ENCODE data around the gene DOCK2. TPM values are rescaled to one million over a fixed set of nuclear protein-coding genes. Genes with fewer than 3 reads are reported as not detected.

Gene DOCK2
- total and polyA plus RNA-seq, 2 donors (not counting 1 experiment from before 2014, with no cell fraction given): 112 to 330 TPM

- DNase-seq (no peak), ATAC-seq (ENCODE audit: low read depth) (no peak)
- no peak overlapping the region for H3K4me3 Mint-ChIP-seq
- WGBS (ENCODE audit: insufficient coverage): 100% methylated on average over 1 of the region's 2 CpGs
- H3K27ac Mint-ChIP-seq: no peak overlapping the region
- peaks cover 10% of the 10 kb centered on the region for H3K4me1 Mint-ChIP-seq
- no peaks in the 10 kb centered on the region for H3K9me3 Mint-ChIP-seq (ENCODE audit: insufficient read depth)
- no peaks in the 10 kb centered on the region for H3K27me3 ChIP-seq (replicated peaks in 1 of 4; ENCODE audit: control extremely low read depth in 1 of 4, control insufficient read depth in 3 of 4, insufficient read depth in 4 of 4, low read length in 3 of 4)
- H3K4me2 ChIP-seq (replicated peaks; ENCODE audit: low read depth, low read length, poor library complexity, severe bottlenecking): no peak overlapping the region
- intact Hi-C loops (cut with micrococcal nuclease): no loop called here
- H4K20me1 ChIP-seq (ENCODE audit: control insufficient read depth, insufficient read depth, low read length, poor library complexity, severe bottlenecking): peaks cover 45% of the 10 kb centered on the region
- peaks cover 0 to 30% of the 10 kb centered on the region in 2 experiments for H3K36me3 ChIP-seq (replicated peaks in 1 of 2; ENCODE audit: control extremely low read depth in 1 of 2, control insufficient read depth in 1 of 2, extremely low read depth in 1 of 2, insufficient read depth in 2 of 2, low read length in 1 of 2)
- no peak overlapping the region for H3K4me3 ChIP-seq (ENCODE audit: control extremely low read depth in 1 of 5, extremely low read depth in 1 of 5, insufficient read depth in 1 of 5, low read depth in 2 of 5, low read length in 4 of 5)
- ChIA-PET POLR2A (no interaction called here), CTCF (no interaction called here)
- no peaks in the 10 kb centered on the region for H3K4me1 ChIP-seq (ENCODE audit: control insufficient read depth in 2 of 2, insufficient read depth in 2 of 2, low read length in 2 of 2)
- H3K27ac ChIP-seq (ENCODE audit: low read length in 2 of 2): no peak overlapping the region
- TF ChIP-seq EZH2 (IDR thresholded peaks at IDR 0.05; ENCODE audit: borderline replicate concordance, insufficient read depth, low read depth, low read length, poor library complexity, severe bottlenecking) (no peak), CTCF (IDR thresholded peaks at IDR 0.05) (no peak)
- peaks cover 17% of the 10 kb centered on the region for H3K79me2 ChIP-seq (ENCODE audit: control insufficient read depth, insufficient read depth, low read length)
- H3K27me3 Mint-ChIP-seq: no peaks in the 10 kb centered on the region
- H3K9me3 ChIP-seq (ENCODE audit: control extremely low read depth in 1 of 3, control insufficient read depth in 2 of 3, insufficient read depth in 1 of 3, low read length in 2 of 3): no peaks in the 10 kb centered on the region
- H2AFZ ChIP-seq (ENCODE audit: insufficient read depth, low read depth, low read length, poor library complexity, severe bottlenecking): no peak overlapping the region
- no peak overlapping the region for H3K9ac ChIP-seq (ENCODE audit: low read length)
These were observed 224.9 kb downstream of the DOCK2 start for GRCh38 chr5:169861934-169862333.

- intact Hi-C loops (cut with micrococcal nuclease): no loop called here
- no peak for TF ChIP-seq CTCF (IDR thresholded peaks at IDR 0.05)
- no peak for TF ChIP-seq EZH2 (IDR thresholded peaks at IDR 0.05; ENCODE audit: borderline replicate concordance, insufficient read depth, low read depth, low read length, poor library complexity, severe bottlenecking)
- Mint-ChIP-seq H3K4me3 (no peak overlapping the region), H3K4me1 (peaks cover 10% of the 10 kb centered on the region), H3K27ac (no peak overlapping the region), H3K9me3 (ENCODE audit: insufficient read depth) (no peaks in the 10 kb centered on the region), H3K27me3 (no peaks in the 10 kb centered on the region)
- no peak for ATAC-seq (ENCODE audit: low read depth)
- Histone ChIP-seq H3K79me2 (ENCODE audit: control insufficient read depth, insufficient read depth, low read length) (peaks cover 18% of the 10 kb centered on the region), H3K27me3 (replicated peaks in 1 of 4; ENCODE audit: control extremely low read depth in 1 of 4, control insufficient read depth in 3 of 4, insufficient read depth in 4 of 4, low read length in 3 of 4) (no peaks in the 10 kb centered on the region), H4K20me1 (ENCODE audit: control insufficient read depth, insufficient read depth, low read length, poor library complexity, severe bottlenecking) (peaks cover 48% of the 10 kb centered on the region), H3K9ac (ENCODE audit: low read length) (no peak overlapping the region), H2AFZ (ENCODE audit: insufficient read depth, low read depth, low read length, poor library complexity, severe bottlenecking) (no peak overlapping the region), H3K27ac (ENCODE audit: low read length in 2 of 2) (no peak overlapping the region), H3K4me3 (ENCODE audit: control extremely low read depth in 1 of 5, extremely low read depth in 1 of 5, insufficient read depth in 1 of 5, low read depth in 2 of 5, low read length in 4 of 5) (no peak overlapping the region), H3K9me3 (ENCODE audit: control extremely low read depth in 1 of 3, control insufficient read depth in 2 of 3, insufficient read depth in 1 of 3, low read length in 2 of 3) (no peaks in the 10 kb centered on the region), H3K4me2 (replicated peaks; ENCODE audit: low read depth, low read length, poor library complexity, severe bottlenecking) (no peak overlapping the region), H3K36me3 (replicated peaks in 1 of 2; ENCODE audit: control extremely low read depth in 1 of 2, control insufficient read depth in 1 of 2, extremely low read depth in 1 of 2, insufficient read depth in 2 of 2, low read length in 1 of 2) (peaks cover 0 to 34% of the 10 kb centered on the region in 2 experiments), H3K4me1 (ENCODE audit: control insufficient read depth in 2 of 2, insufficient read depth in 2 of 2, low read length in 2 of 2) (no peaks in the 10 kb centered on the region)
- no peak for DNase-seq
- POLR2A ChIA-PET: no interaction called here
- WGBS (ENCODE audit: insufficient coverage): 86% methylated on average over 1 of the region's 4 CpGs
- CTCF ChIA-PET: no interaction called here
These were observed 225.3 kb downstream of the DOCK2 start for GRCh38 chr5:169862391-169862811.
